Activated CD8-positive, alpha-beta memory T cell treated with anti-CD3 and anti-CD28 coated beads, Interleukin-2, amount 50 U/mL, for 24 hours (primary cell): Measurements from ENCODE around the gene ADCY4.
"Not testable (repeated sequence)": the region's sequence is repeated elsewhere in the genome, so short reads cannot be mapped to it uniquely, and the experiment has no call there.

Source experiments
- DNase-seq: peaks from one replicate; pipeline ENCODE4 v3.0.0-alpha.2; 2020; ENCODE audit errors: extremely low read depth

Gene ADCY4

GRCh38 chr14:24334431-24335291, at the start of gene ADCY4:
Gene ADCY4 (minus strand): TSS chr14:24335071. CDS start chr14:24334652, 419 bp downstream.
- DNase-seq = no peak

DNA sequence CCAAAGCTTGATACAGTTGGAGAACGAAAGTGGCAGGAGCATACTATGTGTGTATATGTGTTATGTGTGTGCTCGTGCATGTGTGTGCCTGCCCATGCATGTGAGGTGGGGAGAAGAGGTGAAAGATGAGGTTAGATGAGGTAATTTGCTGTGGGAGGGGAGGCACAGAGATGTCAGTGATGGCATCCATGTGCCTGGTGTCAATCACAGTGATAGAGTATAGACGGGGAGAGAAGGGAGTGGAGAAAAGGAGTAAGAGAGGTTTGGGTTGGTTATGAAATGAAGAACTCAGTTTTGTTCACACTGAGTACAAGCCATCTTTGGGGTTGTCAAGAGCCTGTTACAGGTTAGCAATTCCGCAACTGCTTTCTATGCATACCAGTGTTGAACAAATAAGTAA, 49.3 kb upstream of the ADCY4 start:
- no peak for DNase-seq

DNA sequence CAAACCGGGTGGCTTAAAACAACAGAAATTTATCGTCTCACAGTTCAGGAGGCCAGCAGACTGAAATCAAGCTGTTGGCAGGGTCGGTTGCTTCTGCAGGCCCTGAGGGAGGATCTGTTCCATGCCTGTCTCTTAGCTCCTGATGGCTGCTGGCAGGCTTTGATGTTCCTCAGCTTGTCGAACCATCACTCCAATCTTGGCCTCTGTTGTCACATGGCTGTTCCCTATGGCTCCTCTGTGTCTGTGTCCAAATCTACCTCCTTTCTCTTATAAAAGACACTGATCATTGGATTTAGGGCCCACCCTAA, 47.1 kb upstream of the ADCY4 start:
- DNase-seq = no peak

GRCh38 chr14:24381363-24382063, 46.6 kb upstream of the ADCY4 start:
- DNase-seq = no peak

DNA sequence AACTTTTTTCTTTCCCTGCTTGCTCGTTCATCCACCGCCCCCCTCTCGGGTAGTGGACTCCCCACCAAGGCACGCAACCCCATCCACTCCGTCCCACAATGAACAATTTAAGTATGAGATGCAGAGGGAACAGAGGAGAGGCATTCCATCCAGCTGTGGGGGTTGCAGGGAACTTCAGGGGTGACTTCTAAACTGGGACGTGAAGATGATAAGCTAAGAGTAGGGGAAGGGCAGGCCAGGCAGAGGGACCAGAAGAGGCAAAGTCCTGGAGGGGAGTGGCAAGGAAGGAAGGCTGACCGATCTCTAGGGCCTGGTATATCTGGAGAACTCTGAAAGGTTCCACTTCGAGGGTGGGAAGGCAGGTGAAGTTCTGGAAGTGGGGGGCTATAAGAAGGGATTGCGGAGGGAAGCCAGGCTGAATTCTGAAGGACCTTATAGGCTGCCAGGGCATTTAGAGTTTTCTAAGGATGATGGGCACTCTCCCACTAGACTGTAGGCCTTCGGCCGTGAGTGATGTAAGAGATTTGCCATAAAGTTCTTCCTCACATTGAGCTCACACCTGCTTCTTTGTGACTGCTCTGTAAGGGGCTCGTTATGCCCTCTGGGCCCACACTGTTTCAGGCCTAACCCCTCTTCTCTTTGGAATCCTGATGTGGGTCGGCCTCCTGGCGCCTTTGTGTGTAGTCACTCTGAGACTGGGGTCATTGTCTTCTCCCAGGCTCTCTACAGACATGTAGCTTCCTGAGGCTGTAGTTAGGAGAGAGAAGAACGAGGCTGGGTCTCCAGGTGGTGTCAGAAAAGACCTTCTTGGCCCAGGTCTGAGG, 45.2 kb upstream of the ADCY4 start:
- no peak for DNase-seq

GRCh38 chr14:24378981-24379906, 44.4 kb upstream of the ADCY4 start:
- no peak for DNase-seq

- no peak for DNase-seq
Observed at GRCh38 chr14:24378327-24378726, 43.5 kb upstream of the ADCY4 start.

DNA sequence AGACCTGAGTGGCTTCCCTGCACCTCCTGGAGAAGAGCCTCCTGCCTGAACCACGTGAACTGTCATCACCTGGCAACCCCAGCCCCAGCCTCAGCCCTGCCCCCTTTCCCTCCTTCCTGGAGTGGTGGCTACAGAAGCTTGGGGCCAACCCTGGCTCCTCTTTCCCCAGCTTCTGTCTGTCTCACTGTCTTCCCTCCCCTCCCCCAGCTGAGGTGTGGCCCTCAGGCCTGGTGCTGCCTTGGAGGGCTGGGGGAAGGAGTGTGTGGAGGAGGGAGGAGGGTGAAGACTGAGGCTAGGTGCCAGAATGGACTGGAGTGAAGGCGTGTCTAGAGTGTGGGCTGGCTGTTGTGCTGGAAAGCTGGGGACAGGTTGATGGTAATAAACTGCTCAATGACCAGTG, 42.8 kb upstream of the ADCY4 start:
- no peak for DNase-seq

- no peak for DNase-seq
Observed at GRCh38 chr14:24377126-24377525, 42.3 kb upstream of the ADCY4 start.

- DNase-seq = no peak
Observed at GRCh38 chr14:24376448-24377070, 41.7 kb upstream of the ADCY4 start.

- DNase-seq = no peak
Observed at GRCh38 chr14:24372701-24373416, 38.0 kb upstream of the ADCY4 start.

GRCh38 chr14:24371605-24372004, 36.7 kb upstream of the ADCY4 start:
- DNase-seq = not testable (repeated sequence)

DNA sequence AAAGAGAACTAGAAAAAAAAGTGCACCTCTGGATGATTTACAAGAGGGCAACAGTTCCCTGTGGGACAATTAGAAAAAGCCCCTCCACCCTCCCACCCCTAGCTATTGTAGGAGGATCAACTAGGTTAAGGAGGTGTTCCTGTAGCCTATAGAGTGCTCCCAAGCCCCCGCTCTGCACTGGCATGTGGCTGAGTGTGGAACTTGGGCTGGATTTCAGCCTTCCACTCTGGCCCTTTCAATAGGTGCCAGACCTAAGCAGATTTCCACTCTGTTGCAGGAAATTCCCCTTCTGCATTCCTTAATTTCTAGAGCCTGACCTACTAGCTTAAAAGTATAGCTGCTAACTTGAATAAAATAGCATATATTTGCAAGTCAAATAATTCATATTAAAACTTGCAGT, 35.9 kb upstream of the ADCY4 start:
- no peak for DNase-seq

DNA sequence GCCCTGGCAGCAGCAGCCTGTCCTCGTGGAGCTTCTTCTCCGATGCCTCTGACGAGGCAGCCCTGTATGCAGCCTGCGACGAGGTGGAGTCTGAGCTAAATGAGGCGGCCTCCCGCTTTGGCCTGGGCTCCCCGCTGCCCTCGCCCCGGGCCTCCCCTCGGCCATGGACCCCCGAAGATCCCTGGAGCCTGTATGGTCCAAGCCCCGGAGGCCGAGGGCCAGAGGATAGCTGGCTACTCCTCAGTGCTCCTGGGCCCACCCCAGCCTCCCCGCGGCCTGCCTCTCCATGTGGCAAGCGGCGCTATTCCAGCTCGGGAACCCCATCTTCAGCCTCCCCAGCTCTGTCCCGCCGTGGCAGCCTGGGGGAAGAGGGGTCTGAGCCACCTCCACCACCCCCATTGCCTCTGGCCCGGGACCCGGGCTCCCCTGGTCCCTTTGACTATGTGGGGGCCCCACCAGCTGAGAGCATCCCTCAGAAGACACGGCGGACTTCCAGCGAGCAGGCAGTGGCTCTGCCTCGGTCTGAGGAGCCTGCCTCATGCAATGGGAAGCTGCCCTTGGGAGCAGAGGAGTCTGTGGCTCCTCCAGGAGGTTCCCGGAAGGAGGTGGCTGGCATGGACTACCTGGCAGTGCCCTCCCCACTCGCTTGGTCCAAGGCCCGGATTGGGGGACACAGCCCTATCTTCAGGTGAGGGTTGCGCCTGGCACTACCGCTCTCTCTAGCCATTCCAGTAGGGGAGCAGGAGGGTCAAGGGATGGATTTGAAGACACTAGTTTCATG, 35.2 kb upstream of the ADCY4 start:
- no peak for DNase-seq

DNA sequence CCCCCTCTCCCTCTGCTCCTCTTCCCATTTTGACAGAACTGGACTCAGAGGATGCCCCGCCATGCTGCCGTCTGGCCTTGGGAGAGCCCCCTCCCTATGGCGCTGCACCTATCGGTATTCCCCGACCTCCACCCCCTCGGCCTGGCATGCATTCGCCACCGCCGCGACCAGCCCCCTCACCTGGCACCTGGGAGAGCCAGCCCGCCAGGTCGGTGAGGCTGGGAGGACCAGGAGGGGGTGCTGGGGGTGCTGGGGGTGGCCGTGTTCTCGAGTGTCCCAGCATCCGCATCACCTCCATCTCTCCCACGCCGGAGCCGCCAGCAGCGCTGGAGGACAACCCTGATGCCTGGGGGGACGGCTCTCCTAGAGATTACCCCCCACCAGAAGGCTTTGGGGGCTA, 34.6 kb upstream of the ADCY4 start:
- DNase-seq = no peak

GRCh38 chr14:24368562-24369252, 33.8 kb upstream of the ADCY4 start:
- DNase-seq = no peak

DNA sequence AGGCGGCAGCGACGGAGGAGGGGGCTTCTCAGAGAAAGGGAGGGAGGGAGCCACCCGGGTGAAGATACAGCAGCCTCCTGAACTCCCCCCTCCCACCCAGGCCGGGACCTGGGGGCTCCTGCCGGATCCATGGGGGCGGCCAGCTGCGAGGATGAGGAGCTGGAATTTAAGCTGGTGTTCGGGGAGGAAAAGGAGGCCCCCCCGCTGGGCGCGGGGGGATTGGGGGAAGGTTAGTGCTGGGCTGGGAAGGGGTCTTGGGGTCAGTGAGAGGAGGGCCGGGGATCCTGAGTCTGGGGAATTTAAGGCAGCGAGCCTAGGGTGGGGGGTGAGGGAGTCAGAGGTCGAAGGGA, 33.3 kb upstream of the ADCY4 start:
- DNase-seq = no peak

- no peak for DNase-seq
Observed at GRCh38 chr14:24367514-24368211, 32.8 kb upstream of the ADCY4 start, which contains the start of gene NFATC4. Gene NFATC4 (plus strand): TSS chr14:24368184. CDS start chr14:24368341, 157 bp downstream.
